Testis (tissue), 3 donors: ENCODE results near the gene BLM. TPM values are rescaled to one million over a fixed set of nuclear protein-coding genes. Genes with fewer than 3 reads are reported as not detected.
"Not testable (repeated sequence)": the region's sequence is repeated elsewhere in the genome, so short reads cannot be mapped to it uniquely, and the experiment has no call there.

Experiments
- DNase-seq: peaks from one replicate; pipeline ENCODE4 v3.0.0-alpha.2; 2019
- H3K27ac ChIP-seq, 2 donors: fragments of 200-600 bp; sonication (generic); one replicate each; pipeline ENCODE4 v1.5.1; 2019
- H3K27me3 ChIP-seq: fragments of 200-600 bp; sonication (generic); one replicate; pipeline ENCODE4 v1.5.1; 2019
- H3K36me3 ChIP-seq: fragments of 200-600 bp; sonication (generic); one replicate; pipeline ENCODE4 v1.5.1; 2017; ENCODE audit warnings: low read depth; ENCODE audit errors: missing control alignments
- H3K4me1 ChIP-seq: fragments of 200-600 bp; sonication (generic); one replicate; pipeline ENCODE4 v1.5.1; 2019
- H3K4me3 ChIP-seq, 2 donors: fragments of 200-600 bp; sonication (generic); one replicate each; pipeline ENCODE4 v1.5.1; 2017 to 2019
- H3K9me3 ChIP-seq: fragments of 200-600 bp; sonication (generic); one replicate; pipeline ENCODE4 v1.5.1; 2017
- CTCF ChIP-seq, 3 experiments: fragments of 450-650 bp in 2 of 3; fragments of 200-600 bp in 1 of 3; sonication (generic) in 1 of 3; IDR thresholded peaks; one replicate each; pipeline ENCODE4 v1.5.1; 2016 to 2019; ENCODE audit warnings: antibody characterized with exemption in 3 of 3, mild to moderate bottlenecking in 2 of 3, moderate library complexity in 1 of 3
- POLR2A ChIP-seq: fragments of 450-650 bp; IDR thresholded peaks from one replicate; pipeline ENCODE4 v1.6.1; 2017; ENCODE audit warnings: antibody characterized with exemption, mild to moderate bottlenecking, moderate library complexity
- WGBS, 2 donors: methylation state at CpG; one replicate each; pipeline ENCODE4 v1.1.5; 2018; 5-methylcytosine and 5-hydroxymethylcytosine counted together
- intact Hi-C: fragments of 100-400 bp; cut with DNase I; formaldehyde crosslinking; loops from one replicate; pipeline ENCODE4 v1.15.1; 2023; ENCODE audit warnings: low total_unique reads
- polyA plus RNA-seq: library from polyadenylated mRNA; stranded (reverse); fragments of 350-450 nt; fragmentation: Illumina TruSeq; extraction: RNeasy Lipid Tissue Mini Kit (QIAGEN cat#74804); gene quantifications from one replicate; pipeline ENCODE4 v1.2.3, GENCODE V29; 2014; ENCODE audit warnings: low read depth, low replicate concordance; ENCODE audit not compliant: insufficient read depth
- total RNA-seq, 2 donors: library from RNA; depleted of rRNA; stranded (reverse); fragments of >200 nt; gene quantifications; one replicate each; pipeline ENCODE4 v1.2.3, GENCODE V29; 2016

Gene BLM
- total and polyA plus RNA-seq, 3 donors from 2014 or later = 5.8 to 6.7 (median 5.9) TPM

GRCh38 chr15:90820481-90820880 is 103.3 kb downstream of the BLM start:
- Histone ChIP-seq H3K27me3 (no peaks in the 10 kb centered on the region), H3K4me1 (peaks cover 12% of the 10 kb centered on the region), H3K9me3 (no peaks in the 10 kb centered on the region), H3K36me3 (no peaks in the 10 kb centered on the region), H3K4me3 (no peak overlapping the region), H3K27ac (no peak overlapping the region)
- TF ChIP-seq POLR2A = no peak
- TF ChIP-seq CTCF (IDR thresholded peaks at IDR 0.05) = no peak
- 94 to 100% methylated on average over 1 to 7 of the region's 7 CpGs for WGBS, 2 donors
- intact Hi-C loops = no loop called here
- DNase-seq = no peak

- no peak for TF ChIP-seq POLR2A
- TF ChIP-seq CTCF (IDR thresholded peaks at IDR 0.05) = no peak
- WGBS, 2 donors = 80 to 93% methylated on average over 8 of the region's 8 CpGs
Measured at GRCh38 chr15:90822204-90822955, 105.2 kb downstream of the BLM start.

GRCh38 chr15:90823455-90823974 is 106.4 kb downstream of the BLM start:
- no peak for DNase-seq
- no peak for TF ChIP-seq POLR2A
- no peak for TF ChIP-seq CTCF (IDR thresholded peaks at IDR 0.05)
- Histone ChIP-seq H3K36me3 (no peaks in the 10 kb centered on the region), H3K4me3 (no peak overlapping the region), H3K27me3 (no peaks in the 10 kb centered on the region), H3K9me3 (no peaks in the 10 kb centered on the region), H3K4me1 (peaks cover 9% of the 10 kb centered on the region), H3K27ac (no peak overlapping the region)
- 86 to 93% methylated on average over 6 to 7 of the region's 7 CpGs for WGBS, 2 donors
- intact Hi-C loops = no loop called here

More at GRCh38 chr15:90822204-90822955, 105.2 kb downstream of the BLM start:
- Histone ChIP-seq H3K36me3 (no peaks in the 10 kb centered on the region), H3K4me1 (peaks cover 12% of the 10 kb centered on the region), H3K27me3 (no peaks in the 10 kb centered on the region), H3K9me3 (no peaks in the 10 kb centered on the region), H3K27ac (no peak overlapping the region), H3K4me3 (no peak overlapping the region)
- DNase-seq = no peak
- intact Hi-C loops = no loop called here

- H3K27me3 ChIP-seq, H3K27ac ChIP-seq, DNase-seq, intact Hi-C loops, H3K9me3 ChIP-seq, H3K4me1 ChIP-seq, H3K36me3 ChIP-seq: not testable (repeated sequence)
- 75 to 83% methylated on average over 10 to 46 of the region's 49 CpGs for WGBS, 2 donors
- peak overlapping the region; percentile 12 to 36 for H3K4me3 ChIP-seq
Measured at GRCh38 chr15:90825115-90825899, 108.2 kb downstream of the BLM start.

GRCh38 chr15:90826206-90826885 is 109.2 kb downstream of the BLM start:
- H3K9me3 ChIP-seq, H3K27ac ChIP-seq, intact Hi-C loops, H3K27me3 ChIP-seq, H3K4me1 ChIP-seq, H3K36me3 ChIP-seq: not testable (repeated sequence)
- DNase-seq = peak; percentile 66
- 77 to 80% methylated on average over 24 to 26 of the region's 26 CpGs for WGBS, 2 donors
- H3K4me3 ChIP-seq = peak overlapping the region in 1 of 2 donors; percentile 33
